ENCODE results near the gene GAREM1.

- TF ChIP-seq CTCF (IDR thresholded peaks at IDR 0.05) (no peak), POLR2AphosphoS5 (IDR thresholded peaks at IDR 0.05) (no peak)
These were observed 43.4 kb downstream of the GAREM1 start for GRCh38 chr18:32427084-32427900.
